Smooth muscle cell (in vitro differentiated cells): ENCODE measurements around the gene COPE. TPM values are rescaled to one million over a fixed set of nuclear protein-coding genes. Genes with fewer than 3 reads are reported as not detected.

Experiments
- DNase-seq: peaks from one replicate; lab custom pipeline; 2025; ENCODE audit not compliant: unreplicated experiment; lab: John Stamatoyannopoulos, UW
- H2AFZ ChIP-seq: fragments of 200-600 bp; sonication (generic); 2 replicates; pipeline ENCODE4 v1.6.0; 2016; ENCODE audit warnings: antibody characterized with exemption, low read depth, mild to moderate bottlenecking
- H3F3A ChIP-seq: fragments of 200-600 bp; sonication (generic); 2 replicates; pipeline ENCODE4 v1.6.0; 2017; ENCODE audit warnings: antibody characterized with exemption, low read depth
- H3K27ac ChIP-seq: fragments of 200-600 bp; sonication (generic); 2 replicates; pipeline ENCODE4 v1.5.1; 2016; ENCODE audit warnings: low read depth, mild to moderate bottlenecking
- H3K27me3 ChIP-seq: fragments of 200-600 bp; sonication (generic); 2 replicates; pipeline ENCODE4 v1.6.1; 2016; ENCODE audit warnings: low read depth, mild to moderate bottlenecking
- H3K36me3 ChIP-seq: fragments of 200-600 bp; sonication (generic); 2 replicates; pipeline ENCODE4 v1.5.1; 2016; ENCODE audit warnings: low read depth
- H3K4me1 ChIP-seq: fragments of 200-600 bp; sonication (generic); 2 replicates; pipeline ENCODE4 v1.5.1; 2016; ENCODE audit warnings: low read depth
- H3K4me2 ChIP-seq: fragments of 200-600 bp; sonication (generic); 2 replicates; pipeline ENCODE4 v1.6.0; 2016; ENCODE audit warnings: mild to moderate bottlenecking
- H3K4me3 ChIP-seq: fragments of 200-600 bp; sonication (generic); 2 replicates; pipeline ENCODE4 v1.5.1; 2016; ENCODE audit warnings: mild to moderate bottlenecking
- H3K79me2 ChIP-seq: fragments of 200-600 bp; sonication (generic); 2 replicates; pipeline ENCODE4 v1.6.0; 2016; ENCODE audit warnings: low read depth, mild to moderate bottlenecking
- H3K9ac ChIP-seq: fragments of 200-600 bp; sonication (generic); 2 replicates; pipeline ENCODE4 v1.6.0; 2016; ENCODE audit warnings: low read depth
- H3K9me3 ChIP-seq: fragments of 200-600 bp; sonication (generic); replicated peaks from 2 replicates; pipeline ENCODE4 v1.5.1; 2016; ENCODE audit warnings: low read depth
- H4K20me1 ChIP-seq: fragments of 200-600 bp; sonication (generic); 2 replicates; pipeline ENCODE4 v1.6.0; 2016; ENCODE audit warnings: low read depth
- CTCF ChIP-seq: fragments of 200-600 bp; sonication (generic); IDR thresholded peaks from 2 replicates; pipeline ENCODE4 v1.5.1; 2017; ENCODE audit warnings: borderline replicate concordance, mild to moderate bottlenecking, antibody characterized with exemption; ENCODE audit not compliant: insufficient read depth, poor library complexity, severe bottlenecking
- WGBS: methylation state at CpG from one replicate; pipeline ENCODE4 v1.1.7; 2016; ENCODE audit warnings: low lambda C conversion rate; 5-methylcytosine and 5-hydroxymethylcytosine counted together
- polyA plus RNA-seq: library from polyadenylated mRNA; unstranded; fragments of >200 nt; fragmentation: Nextera tagmentation; extraction: Ambion mirVana; gene quantifications from 2 replicates; pipeline ENCODE4 v1.2.1, GENCODE V29; 2016
- total RNA-seq: library from RNA; depleted of rRNA; stranded (reverse); fragments of >200 nt; gene quantifications from 2 replicates; pipeline ENCODE4 v1.2.3, GENCODE V29; 2014

COPE gene
- total and polyA plus RNA-seq, 2 experiments from 2014 or later: 236 to 497 TPM

- no peaks in the 10 kb centered on the region for H3F3A ChIP-seq
- H3K36me3 ChIP-seq: no peaks in the 10 kb centered on the region
- no peak overlapping the region for H2AFZ ChIP-seq
- no peak overlapping the region for H3K4me2 ChIP-seq
- no peaks in the 10 kb centered on the region for H3K4me1 ChIP-seq
- WGBS: 84% methylated on average over 5 of the region's 5 CpGs
- H3K79me2 ChIP-seq: no peaks in the 10 kb centered on the region
- no peak for TF ChIP-seq CTCF
- no peak for DNase-seq
- no peaks in the 10 kb centered on the region for H3K9me3 ChIP-seq
- H4K20me1 ChIP-seq: no peaks in the 10 kb centered on the region
- H3K4me3 ChIP-seq: no peak overlapping the region
- no peak overlapping the region for H3K27ac ChIP-seq
- H3K9ac ChIP-seq: no peak overlapping the region
- no peaks in the 10 kb centered on the region for H3K27me3 ChIP-seq
These were observed 29.8 kb upstream of the COPE start for GRCh38 chr19:18948976-18949356.

- Histone ChIP-seq H3K27me3 (no peaks in the 10 kb centered on the region), H3K27ac (no peak overlapping the region), H3K4me2 (no peak overlapping the region), H2AFZ (no peak overlapping the region), H3K4me3 (no peak overlapping the region), H3F3A (no peaks in the 10 kb centered on the region), H3K36me3 (no peaks in the 10 kb centered on the region), H3K79me2 (no peaks in the 10 kb centered on the region), H4K20me1 (no peaks in the 10 kb centered on the region), H3K9me3 (no peaks in the 10 kb centered on the region), H3K9ac (no peak overlapping the region), H3K4me1 (no peaks in the 10 kb centered on the region)
- no peak for TF ChIP-seq CTCF
- WGBS: 89% methylated on average over 15 of the region's 15 CpGs
- DNase-seq: no peak
These were observed 29.1 kb upstream of the COPE start for GRCh38 chr19:18948075-18948975.

GRCh38 chr19:18946918-18947317, 27.7 kb upstream of the COPE start:
- Histone ChIP-seq H3K27me3 (no peaks in the 10 kb centered on the region), H3K9me3 (no peaks in the 10 kb centered on the region), H3K4me1 (no peaks in the 10 kb centered on the region), H3K4me2 (no peak overlapping the region), H3K36me3 (no peaks in the 10 kb centered on the region), H3F3A (no peaks in the 10 kb centered on the region), H2AFZ (no peak overlapping the region), H4K20me1 (no peaks in the 10 kb centered on the region), H3K4me3 (no peak overlapping the region), H3K79me2 (no peaks in the 10 kb centered on the region), H3K9ac (no peak overlapping the region), H3K27ac (no peak overlapping the region)
- TF ChIP-seq CTCF: no peak
- 90% methylated on average over 14 of the region's 14 CpGs for WGBS
- no peak for DNase-seq

DNA sequence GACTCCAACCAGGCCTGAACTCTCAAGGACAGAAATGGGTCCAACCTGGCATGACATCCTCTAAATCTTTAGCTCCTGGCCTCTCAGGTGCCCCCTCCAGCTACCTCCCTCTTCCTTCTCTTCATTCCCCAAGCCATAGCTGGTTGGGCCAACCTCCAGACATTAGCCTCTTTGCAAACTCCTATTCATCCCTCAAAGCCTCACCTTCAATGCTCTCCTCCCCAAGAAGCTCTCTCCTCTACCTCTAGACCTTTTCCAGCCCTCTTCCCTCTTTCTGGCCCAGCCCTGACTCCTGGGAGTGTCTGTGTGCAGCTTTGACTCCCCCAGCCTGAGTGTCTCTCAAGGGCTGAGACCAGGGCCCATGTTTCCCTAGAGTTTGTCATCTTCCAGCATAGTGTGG, 27.1 kb upstream of the COPE start:
- H3K4me3 ChIP-seq: no peak overlapping the region
- H2AFZ ChIP-seq: no peak overlapping the region
- H3K4me2 ChIP-seq: no peak overlapping the region
- no peak overlapping the region for H3K9ac ChIP-seq
- H4K20me1 ChIP-seq: no peaks in the 10 kb centered on the region
- TF ChIP-seq CTCF: no peak
- no peak for DNase-seq
- no peaks in the 10 kb centered on the region for H3K27me3 ChIP-seq
- no peaks in the 10 kb centered on the region for H3K36me3 ChIP-seq
- H3K27ac ChIP-seq: no peak overlapping the region
- H3F3A ChIP-seq: no peaks in the 10 kb centered on the region
- no peaks in the 10 kb centered on the region for H3K79me2 ChIP-seq
- H3K4me1 ChIP-seq: no peaks in the 10 kb centered on the region
- no peaks in the 10 kb centered on the region for H3K9me3 ChIP-seq
